Fibroblast of lung (primary cell): ENCODE results near the gene ARHGEF10L.

Experiments used
- EZH2 ChIP-seq: IDR thresholded peaks from 2 replicates; pipeline ENCODE4 v1.5.1; 2012; ENCODE audit warnings: low read length, control low read depth, mild to moderate bottlenecking; ENCODE audit errors: missing control alignments
- TF ChIP-seq, protein P1 (sequence below), 2 donors: IDR thresholded peaks in 1 of 2; conservative IDR thresholded peaks in 1 of 2; 1 replicate in 1 of 2; 2 replicates in 1 of 2; pipeline ENCODE4 v1.5.1; 2011 to 2012; ENCODE audit warnings: low read length in 2 of 2, control low read depth in 1 of 2, inconsistent platforms in 1 of 2, low read depth in 1 of 2, mild to moderate bottlenecking in 1 of 2

DNA sequence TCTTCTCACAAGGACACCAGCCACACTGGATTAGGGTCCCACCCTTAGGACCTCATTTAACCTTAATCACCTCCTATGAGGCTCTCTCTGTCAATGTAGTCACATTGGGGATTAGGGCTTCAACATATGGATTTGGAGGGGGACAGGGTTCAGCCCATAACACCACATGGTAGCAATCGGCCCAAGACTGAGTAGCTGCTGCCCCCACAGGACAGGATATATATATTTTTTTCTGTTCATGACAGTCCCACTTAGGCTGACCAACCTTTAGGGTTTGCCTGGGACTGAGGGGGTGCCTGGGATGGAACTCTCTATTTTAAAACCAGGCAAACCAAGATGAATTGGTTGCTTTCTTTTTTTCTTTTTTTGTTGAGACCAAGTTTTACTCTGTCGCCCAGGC lies 207.4 kb downstream of the ARHGEF10L start:
- TF ChIP-seq, protein P1, sequence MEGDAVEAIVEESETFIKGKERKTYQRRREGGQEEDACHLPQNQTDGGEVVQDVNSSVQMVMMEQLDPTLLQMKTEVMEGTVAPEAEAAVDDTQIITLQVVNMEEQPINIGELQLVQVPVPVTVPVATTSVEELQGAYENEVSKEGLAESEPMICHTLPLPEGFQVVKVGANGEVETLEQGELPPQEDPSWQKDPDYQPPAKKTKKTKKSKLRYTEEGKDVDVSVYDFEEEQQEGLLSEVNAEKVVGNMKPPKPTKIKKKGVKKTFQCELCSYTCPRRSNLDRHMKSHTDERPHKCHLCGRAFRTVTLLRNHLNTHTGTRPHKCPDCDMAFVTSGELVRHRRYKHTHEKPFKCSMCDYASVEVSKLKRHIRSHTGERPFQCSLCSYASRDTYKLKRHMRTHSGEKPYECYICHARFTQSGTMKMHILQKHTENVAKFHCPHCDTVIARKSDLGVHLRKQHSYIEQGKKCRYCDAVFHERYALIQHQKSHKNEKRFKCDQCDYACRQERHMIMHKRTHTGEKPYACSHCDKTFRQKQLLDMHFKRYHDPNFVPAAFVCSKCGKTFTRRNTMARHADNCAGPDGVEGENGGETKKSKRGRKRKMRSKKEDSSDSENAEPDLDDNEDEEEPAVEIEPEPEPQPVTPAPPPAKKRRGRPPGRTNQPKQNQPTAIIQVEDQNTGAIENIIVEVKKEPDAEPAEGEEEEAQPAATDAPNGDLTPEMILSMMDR (conservative IDR thresholded peaks at IDR 0.05 in 1 of 2, IDR thresholded peaks at IDR 0.05 in 1 of 2; ENCODE audit: low read depth in 1 of 2, low read length in 2 of 2) = no peak
- TF ChIP-seq EZH2 = no peak
